ENCODE data around the gene EGFLAM.

- TF ChIP-seq CTCF (conservative IDR thresholded peaks at IDR 0.05 in 1 of 2, IDR thresholded peaks at IDR 0.05 in 1 of 2; ENCODE audit: extremely low read depth in 1 of 2, insufficient read depth in 1 of 2, low read depth in 1 of 2, low read length in 2 of 2) = no peak
- TF ChIP-seq EZH2 (IDR thresholded peaks at IDR 0.05; ENCODE audit: borderline replicate concordance, low read length) = no peak
Measured at GRCh38 chr5:38373743-38374142, 115.4 kb downstream of the EGFLAM start.

Measured in mammary epithelial cell (primary cell).